HCT116 (cell line): ENCODE measurements around the gene UBE2S. TPM values are rescaled to one million over a fixed set of nuclear protein-coding genes. Genes with fewer than 3 reads are reported as not detected.

Experiments
- ATAC-seq: fragments of 200-7000 bp; cut with Tn5 transposase; 2 replicates; pipeline ENCODE4 v1.9.1; 2020; ENCODE audit warnings: mild to moderate bottlenecking, moderate library complexity
- BruUV-seq: library from RNA; stranded (reverse); fragments of 400-500 nt; replicated peaks from 2 replicates; lab custom pipeline; 2021; lab: Mats Ljungman, UMichigan
- CTCF ChIA-PET: fragments of 300-600 bp; sonication (Branson Sonifier 250); formaldehyde crosslinking; loops from one replicate; lab custom pipeline; 2021; ENCODE audit warnings: antibody characterized with exemption; lab: Charles Lee
- POLR2A ChIA-PET: fragments of 300-600, 350-600 bp; sonication (Branson Sonifier 250); formaldehyde crosslinking; loops from one replicate; lab custom pipeline; 2021; ENCODE audit warnings: antibody characterized with exemption; lab: Charles Lee
- RAD21 ChIA-PET, 2 experiments: fragments of 300-600 bp; sonication (Branson Sonifier 250); formaldehyde crosslinking; loops; one replicate each; lab custom pipeline; 2023; ENCODE audit warnings: low total read pairs in 2 of 2; ENCODE audit not compliant: uncharacterized antibody in 2 of 2, unreplicated experiment in 2 of 2, low non-redundant PET in 1 of 2; lab: Charles Lee
- DNase-seq: peaks from one replicate; pipeline ENCODE4 v3.0.0-alpha.2; 2010; ENCODE audit warnings: low read depth, low spot score
- H2AFZ ChIP-seq: fragments of 200-600 bp; shearing (Covaris generic), sonication (generic); 2 replicates; pipeline ENCODE4 v1.6.1; 2017; ENCODE audit warnings: low read depth, mixed run types, mixed read lengths, antibody characterized with exemption, low read length; ENCODE audit not compliant: poor library complexity, severe bottlenecking
- H3K27ac ChIP-seq: 2 replicates; pipeline ENCODE4 v1.5.1; 2012; ENCODE audit warnings: low read depth, low read length
- H3K27me3 ChIP-seq: fragments of 200-600 bp; sonication (generic); 2 replicates; pipeline ENCODE4 v1.6.1; 2016; ENCODE audit warnings: mixed run types, low read length, mixed read lengths; ENCODE audit not compliant: insufficient read depth
- H3K36me3 ChIP-seq, 2 experiments: fragments of 200-500 bp in 1 of 2; fragments of 200-600 bp in 1 of 2; sonication (Bioruptor generic) in 1 of 2; sonication (generic) in 1 of 2; 2 replicates each; pipeline versions ENCODE4 v1.5.1 to v1.6.1; 2014 to 2016; ENCODE audit warnings: low read length in 2 of 2, inconsistent platforms in 1 of 2, mixed read lengths in 1 of 2, mixed run types in 1 of 2; ENCODE audit not compliant: insufficient read depth in 2 of 2, control insufficient read depth in 1 of 2
- H3K4me1 ChIP-seq, 2 experiments: fragments of 200-600 bp in 1 of 2; sonication (generic) in 1 of 2; 2 replicates each; pipeline versions ENCODE4 v1.5.1 to v1.6.1; 2012 to 2017; ENCODE audit warnings: low read length in 2 of 2, inconsistent platforms in 1 of 2, mild to moderate bottlenecking in 1 of 2, mixed read lengths in 1 of 2, mixed run types in 1 of 2, moderate library complexity in 1 of 2; ENCODE audit not compliant: insufficient read depth in 2 of 2, control insufficient read depth in 1 of 2
- H3K4me2 ChIP-seq: fragments of 200-600 bp; sonication (generic); 2 replicates; pipeline ENCODE4 v1.6.1; 2017; ENCODE audit warnings: mixed run types, low read length, mixed read lengths
- H3K4me3 ChIP-seq, 2 experiments: fragments of 200-600 bp in 1 of 2; sonication (generic) in 1 of 2; replicated peaks in 1 of 2; 2 replicates each; pipeline ENCODE4 v1.5.1; 2011 to 2016; ENCODE audit warnings: low read length in 2 of 2, control low read depth in 1 of 2, low read depth in 1 of 2, mild to moderate bottlenecking in 1 of 2, mixed read lengths in 1 of 2, mixed run types in 1 of 2
- H3K79me2 ChIP-seq: fragments of 200-600 bp; sonication (generic); 2 replicates; pipeline ENCODE4 v1.6.1; 2017; ENCODE audit warnings: mild to moderate bottlenecking, mixed run types, low read length, moderate library complexity, mixed read lengths; ENCODE audit not compliant: insufficient read depth
- H3K9ac ChIP-seq: fragments of 200-600 bp; sonication (generic); 2 replicates; pipeline ENCODE4 v1.6.1; 2016; ENCODE audit warnings: low read length, mixed read lengths
- H3K9me2 ChIP-seq: fragments of 200-600 bp; sonication (generic), shearing (Covaris generic); 2 replicates; pipeline ENCODE4 v1.6.1; 2017; ENCODE audit warnings: mixed run types, mild to moderate bottlenecking, moderate library complexity; ENCODE audit not compliant: insufficient read depth
- H3K9me3 ChIP-seq, 2 experiments: fragments of 200-500 bp in 1 of 2; fragments of 200-600 bp in 1 of 2; sonication (Bioruptor generic) in 1 of 2; sonication (generic) in 1 of 2; 2 replicates each; pipeline ENCODE4 v1.6.1; 2014 to 2017; ENCODE audit warnings: low read length in 2 of 2, mixed read lengths in 2 of 2, inconsistent platforms in 1 of 2, low read depth in 1 of 2, mild to moderate bottlenecking in 1 of 2, mixed run types in 1 of 2, moderate library complexity in 1 of 2; ENCODE audit not compliant: control insufficient read depth in 1 of 2, insufficient read depth in 1 of 2
- H4K20me1 ChIP-seq: fragments of 200-600 bp; sonication (generic), shearing (Covaris generic); 2 replicates; pipeline ENCODE4 v1.6.1; 2017; ENCODE audit warnings: mixed run types, mild to moderate bottlenecking, moderate library complexity; ENCODE audit not compliant: insufficient read depth
- CBX3 ChIP-seq: IDR thresholded peaks from 2 replicates; pipeline ENCODE4 v1.6.1; 2012; ENCODE audit warnings: low read depth
- EGR1 ChIP-seq: IDR thresholded peaks from 2 replicates; pipeline ENCODE4 v1.6.1; 2012; ENCODE audit warnings: low read depth
- ELF1 ChIP-seq: IDR thresholded peaks from 2 replicates; pipeline ENCODE4 v1.6.1; 2012; ENCODE audit warnings: low read depth, borderline replicate concordance
- EZH2phosphoT487 ChIP-seq: fragments of 200-600 bp; IDR thresholded peaks from 2 replicates; pipeline ENCODE4 v1.6.1; 2018; ENCODE audit warnings: antibody characterized with exemption, borderline replicate concordance
- FOSL1 ChIP-seq: IDR thresholded peaks from 2 replicates; pipeline ENCODE4 v1.6.1; 2012; ENCODE audit warnings: low read depth
- JUND ChIP-seq: IDR thresholded peaks from 2 replicates; pipeline ENCODE4 v1.6.1; 2012
- MAX ChIP-seq: IDR thresholded peaks from 2 replicates; pipeline ENCODE4 v1.6.1; 2012
- POLR2A ChIP-seq: IDR thresholded peaks from 2 replicates; pipeline ENCODE4 v1.7.0; 2011; ENCODE audit warnings: borderline replicate concordance; ENCODE audit not compliant: insufficient read depth, insufficient read length; ENCODE audit errors: extremely low read depth
- POLR2AphosphoS5 ChIP-seq: IDR thresholded peaks from 2 replicates; pipeline ENCODE4 v1.6.1; 2011; ENCODE audit warnings: mild to moderate bottlenecking, low read depth, low read length, moderate library complexity
- REST ChIP-seq: IDR thresholded peaks from 2 replicates; pipeline ENCODE4 v1.6.1; 2012; ENCODE audit warnings: low read depth
- SP1 ChIP-seq: IDR thresholded peaks from 2 replicates; pipeline ENCODE4 v1.6.1; 2012; ENCODE audit warnings: low read depth
- TCF7L2 ChIP-seq: IDR thresholded peaks from 2 replicates; pipeline ENCODE4 v1.7.0; 2011; ENCODE audit warnings: borderline replicate concordance, inconsistent platforms; ENCODE audit not compliant: insufficient read depth, insufficient read length; ENCODE audit errors: extremely low read depth
- YY1 ChIP-seq: IDR thresholded peaks from 2 replicates; pipeline ENCODE4 v1.6.1; 2011; ENCODE audit warnings: low read length, low read depth, moderate library complexity, mild to moderate bottlenecking; ENCODE audit not compliant: insufficient replicate concordance; ENCODE audit errors: extremely low read depth
- intact Hi-C: fragments of 100-400 bp; cut with micrococcal nuclease; formaldehyde crosslinking; loops from 2 replicates; pipeline ENCODE4 v1.10.0; 2022
- total RNA-seq: library from RNA; stranded (reverse); gene quantifications from one replicate; pipeline ENCODE4 v1.2.1, GENCODE V29; 2021; ENCODE audit not compliant: unreplicated experiment

UBE2S gene
- total RNA-seq, 1 experiment from 2014 or later: 515 TPM

- peak; percentile 98 for DNase-seq
- peak overlapping the region; percentile 67 for H2AFZ ChIP-seq
Observed at GRCh38 chr19:55407800-55408532, 378 bp upstream of the UBE2S start.

More at GRCh38 chr19:55407800-55408532, 378 bp upstream of the UBE2S start:
- TF ChIP-seq ELF1 (no peak; the same call in 1 of the 2 replicates), POLR2A (no peak), EGR1 (peak; percentile 55; the same call in 1 of the 2 replicates), POLR2AphosphoS5 (no peak), TCF7L2 (peak; percentile 79), REST (no peak), JUND (no peak), YY1 (peak; percentile 60), MAX (peak; percentile 98), EZH2phosphoT487 (no peak), FOSL1 (no peak), SP1 (peak; percentile 91), CBX3 (peak; percentile 74)
- ChIA-PET POLR2A (interaction anchor here (0.6 to 1.8 kb wide), 24 partner anchors 9 to 328 kb away, joined by 3 to 17 read pairs (median 5); partner anchors contain the start of genes HSPBP1, ISOC2, PPP6R1 and TMEM238), CTCF (interaction anchor here (2.0 kb wide), 1 partner anchor 261 kb away, joined by 6 read pairs; no protein-coding TSS in a partner anchor), RAD21 (no interaction called here)
- peak overlapping the region; percentile 95 for H3K27ac ChIP-seq
- peak overlapping the region; percentile 99 for H3K9ac ChIP-seq
- ATAC-seq: peak; percentile 94
- peak overlapping the region; percentile 83 for H3K4me2 ChIP-seq
- peaks cover 23 to 34% of the 10 kb centered on the region in 2 experiments for H3K36me3 ChIP-seq
- peaks cover 12 to 27% of the 10 kb centered on the region in 2 experiments for H3K4me1 ChIP-seq
- H3K9me3 ChIP-seq: no peaks in the 10 kb centered on the region
- intact Hi-C loops: no loop called here
- no peaks in the 10 kb centered on the region for H3K9me2 ChIP-seq
- BruUV-seq: no TSS peak
- H4K20me1 ChIP-seq: peaks cover 11% of the 10 kb centered on the region; the same call in 1 of the 2 replicates
- H3K4me3 ChIP-seq: peak overlapping the region; percentile 81 to 93
- H3K79me2 ChIP-seq: peaks cover 44% of the 10 kb centered on the region
- no peaks in the 10 kb centered on the region for H3K27me3 ChIP-seq
